ENCODE results near the gene UGT1A9. TPM values are rescaled to one million over a fixed set of nuclear protein-coding genes. Genes with fewer than 3 reads are reported as not detected.

Gene UGT1A9
- total RNA-seq, 4 donors from 2014 or later: not detected

DNA sequence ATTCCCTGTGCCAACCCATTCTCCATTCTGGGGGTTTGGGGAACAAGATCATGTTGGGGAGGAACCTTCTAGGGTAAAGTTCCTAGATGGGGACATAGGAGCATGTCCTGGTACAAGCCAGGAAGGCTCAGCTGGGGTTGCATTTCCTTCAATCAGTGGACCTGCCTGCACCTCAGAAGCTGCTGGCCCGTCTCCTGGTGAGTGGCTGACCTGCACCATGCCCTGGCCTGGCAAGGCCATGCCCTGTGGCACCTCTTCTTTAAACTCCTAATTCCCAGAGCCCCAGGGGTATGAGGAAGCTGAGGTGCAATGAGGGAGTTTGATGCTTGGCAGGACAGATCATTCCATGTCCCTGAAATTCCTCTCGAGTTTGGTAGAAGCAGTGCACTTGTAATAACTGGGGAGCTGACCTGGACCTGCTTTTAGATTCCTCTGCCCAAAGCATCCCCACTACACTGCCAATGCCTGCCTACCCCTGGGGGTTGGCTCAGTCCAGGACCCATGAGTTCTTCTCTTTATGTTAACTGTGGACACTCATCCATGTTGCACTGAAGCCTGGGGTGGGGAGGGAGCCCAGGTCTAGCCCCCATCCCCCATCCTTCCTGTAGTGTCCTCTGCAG lies 131.7 kb downstream of the UGT1A9 start:
- TF ChIP-seq, protein P1, sequence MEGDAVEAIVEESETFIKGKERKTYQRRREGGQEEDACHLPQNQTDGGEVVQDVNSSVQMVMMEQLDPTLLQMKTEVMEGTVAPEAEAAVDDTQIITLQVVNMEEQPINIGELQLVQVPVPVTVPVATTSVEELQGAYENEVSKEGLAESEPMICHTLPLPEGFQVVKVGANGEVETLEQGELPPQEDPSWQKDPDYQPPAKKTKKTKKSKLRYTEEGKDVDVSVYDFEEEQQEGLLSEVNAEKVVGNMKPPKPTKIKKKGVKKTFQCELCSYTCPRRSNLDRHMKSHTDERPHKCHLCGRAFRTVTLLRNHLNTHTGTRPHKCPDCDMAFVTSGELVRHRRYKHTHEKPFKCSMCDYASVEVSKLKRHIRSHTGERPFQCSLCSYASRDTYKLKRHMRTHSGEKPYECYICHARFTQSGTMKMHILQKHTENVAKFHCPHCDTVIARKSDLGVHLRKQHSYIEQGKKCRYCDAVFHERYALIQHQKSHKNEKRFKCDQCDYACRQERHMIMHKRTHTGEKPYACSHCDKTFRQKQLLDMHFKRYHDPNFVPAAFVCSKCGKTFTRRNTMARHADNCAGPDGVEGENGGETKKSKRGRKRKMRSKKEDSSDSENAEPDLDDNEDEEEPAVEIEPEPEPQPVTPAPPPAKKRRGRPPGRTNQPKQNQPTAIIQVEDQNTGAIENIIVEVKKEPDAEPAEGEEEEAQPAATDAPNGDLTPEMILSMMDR (IDR thresholded peaks at IDR 0.05): no peak
- ATAC-seq (ENCODE audit: low FRiP score): no peak
- no peak for DNase-seq (ENCODE audit: low spot score)

DNA sequence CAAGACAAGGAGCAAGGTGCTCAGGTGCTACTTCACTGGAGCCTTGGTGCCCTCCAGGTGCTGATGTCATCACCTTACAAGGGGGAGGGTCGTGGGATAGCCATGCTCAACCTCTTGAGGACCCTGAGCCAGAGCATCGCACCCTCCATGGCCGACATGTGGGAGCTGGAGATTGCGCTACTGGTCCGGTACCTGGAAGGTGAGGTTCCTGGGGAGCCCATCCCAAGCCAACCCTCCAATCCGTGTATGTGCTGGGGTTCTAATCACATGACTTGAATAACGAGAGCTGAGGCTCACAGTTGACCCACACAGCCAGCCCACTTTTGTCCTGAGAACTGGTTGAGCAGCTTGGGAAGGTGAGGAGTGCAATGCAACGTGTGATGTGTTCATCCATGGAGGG lies 132.3 kb downstream of the UGT1A9 start:
- no peak for ATAC-seq (ENCODE audit: low FRiP score)
- DNase-seq (ENCODE audit: low spot score): no peak
- TF ChIP-seq, protein P1 (IDR thresholded peaks at IDR 0.05): no peak

DNA sequence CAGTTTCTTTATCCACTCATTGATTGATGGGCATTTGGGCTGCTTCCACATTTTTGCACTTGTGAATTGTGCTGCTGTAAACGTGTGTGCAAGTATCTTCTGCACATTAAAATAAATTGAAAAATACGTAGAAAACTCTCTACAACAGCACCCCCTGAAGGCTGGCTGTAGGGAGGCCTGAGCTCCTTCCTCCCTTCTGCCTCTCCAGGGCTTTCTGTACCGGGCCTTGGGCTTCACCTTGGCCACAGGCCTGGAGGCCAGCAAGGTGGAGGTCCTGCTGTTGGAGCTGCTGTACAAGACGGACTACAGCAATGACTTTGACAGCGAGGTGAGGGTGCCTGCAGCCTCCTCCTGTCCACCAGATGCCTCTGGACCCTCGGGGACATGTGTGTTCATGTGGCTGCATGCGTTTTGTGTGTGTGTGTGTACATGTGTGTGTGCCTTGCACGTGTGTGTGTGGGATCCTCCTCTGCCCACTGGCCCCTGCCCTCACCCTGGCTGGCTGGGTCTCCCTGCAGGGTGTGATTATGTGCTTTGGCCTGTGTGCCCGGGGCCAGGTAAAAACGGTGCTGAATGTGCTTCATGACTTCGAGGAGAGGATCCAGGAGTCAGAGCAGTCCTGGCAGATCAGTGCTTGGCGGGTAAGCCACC lies 135.6 kb downstream of the UGT1A9 start:
- no peak for ATAC-seq (ENCODE audit: low FRiP score)
- no peak for DNase-seq (ENCODE audit: low spot score)
- TF ChIP-seq, protein P1 (IDR thresholded peaks at IDR 0.05): no peak

DNA sequence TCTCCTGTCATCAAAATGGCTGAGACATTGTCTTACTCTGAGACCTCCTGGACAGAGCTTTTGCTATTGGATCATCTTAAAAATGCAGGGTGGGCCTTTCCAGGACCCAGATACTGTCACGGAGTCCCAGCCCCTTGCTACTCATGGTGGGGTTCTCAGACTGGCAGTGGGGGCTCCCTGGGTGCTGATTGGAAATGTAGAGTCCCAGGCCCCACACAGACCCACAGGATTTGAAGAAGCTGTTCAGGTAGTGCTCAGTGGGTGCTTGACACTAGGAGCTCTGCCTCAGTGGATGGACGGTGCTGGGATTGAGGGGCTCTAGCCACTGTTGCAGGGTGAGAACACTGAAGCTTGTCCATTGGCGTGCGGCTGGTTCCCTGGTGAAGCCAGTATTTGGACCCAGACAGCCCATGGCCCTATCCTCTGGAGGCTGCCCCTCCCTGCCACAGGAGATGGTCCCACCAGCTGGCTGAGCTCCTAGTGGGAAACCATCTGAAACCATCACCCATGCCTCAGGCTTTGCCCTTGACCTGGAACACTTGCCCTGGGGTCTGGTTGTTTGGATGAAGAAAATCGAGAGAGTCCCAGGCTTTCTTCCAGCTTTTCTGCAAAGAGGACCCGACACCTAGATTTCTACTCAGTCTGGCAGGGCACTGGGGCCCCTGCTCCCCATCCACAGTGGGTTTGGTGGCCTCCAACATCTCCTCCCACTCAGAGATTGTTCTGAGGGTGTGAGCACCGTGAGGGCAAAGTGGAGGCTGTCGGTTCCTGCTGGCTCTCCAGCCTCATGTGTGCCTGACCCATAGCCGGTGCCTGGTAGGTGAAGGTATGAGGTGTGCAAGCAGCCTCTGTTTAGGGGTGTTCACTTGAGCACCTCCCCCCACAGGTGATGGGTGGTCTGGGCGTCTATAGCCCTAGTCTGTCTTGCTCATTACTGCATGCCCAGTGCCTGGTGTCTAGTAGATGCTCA lies 136.6 kb downstream of the UGT1A9 start:
- TF ChIP-seq, protein P1 (IDR thresholded peaks at IDR 0.05): no peak
- DNase-seq (ENCODE audit: low spot score) (no peak), ATAC-seq (ENCODE audit: low FRiP score) (no peak)

DNA sequence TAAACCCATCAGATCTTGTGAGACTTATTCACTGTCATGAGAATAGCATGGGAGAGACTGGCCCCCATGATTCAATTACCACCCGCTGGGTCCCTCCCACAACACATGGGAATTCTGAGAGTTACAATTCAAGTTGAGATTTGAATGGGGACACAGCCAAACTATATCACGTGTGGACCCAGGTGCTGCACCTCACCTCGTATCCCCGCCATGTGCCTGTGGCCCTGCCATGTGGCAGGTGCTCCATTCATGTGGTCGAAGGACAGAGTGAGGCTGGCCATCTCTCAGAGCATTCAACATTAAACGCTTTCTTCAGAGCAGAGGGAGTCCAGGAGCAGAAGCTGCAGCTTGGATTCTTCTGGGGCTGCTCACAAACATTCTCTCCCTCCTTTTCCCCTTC lies 138.7 kb downstream of the UGT1A9 start:
- ATAC-seq (ENCODE audit: low FRiP score) (no peak), DNase-seq (ENCODE audit: low spot score) (no peak)
- TF ChIP-seq, protein P1 (IDR thresholded peaks at IDR 0.05): no peak

DNA sequence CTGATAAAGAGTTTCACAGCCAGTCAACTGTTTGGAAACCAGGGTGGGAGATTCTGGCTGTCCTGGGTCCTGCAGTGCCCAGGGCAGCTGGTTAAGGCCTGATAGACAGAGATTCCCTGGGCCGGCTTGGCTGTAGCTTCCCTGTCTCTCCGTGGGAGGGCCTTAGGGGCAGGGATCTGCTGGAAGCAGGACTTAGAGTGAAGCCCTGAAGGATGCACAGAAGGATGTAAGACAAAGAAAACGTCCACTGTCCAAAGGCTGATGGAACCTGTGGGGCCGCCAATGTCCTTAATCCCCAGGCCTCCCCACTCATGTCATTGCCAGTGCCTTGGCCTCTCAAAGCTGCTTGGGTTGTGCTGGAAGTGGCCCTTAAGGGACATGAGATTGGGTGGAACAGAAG lies 139.4 kb downstream of the UGT1A9 start:
- ATAC-seq (ENCODE audit: low FRiP score) (no peak), DNase-seq (ENCODE audit: low spot score) (peak; percentile 14)
- TF ChIP-seq, protein P1 (IDR thresholded peaks at IDR 0.05): no peak

Measured in omental fat pad (tissue), 4 donors.